IMR-90 (cell line): ENCODE data around the gene DKK3.

ENCODE experiments used
- POLR2A ChIP-seq: IDR thresholded peaks from 2 replicates; pipeline ENCODE4 v1.6.1; 2012; ENCODE audit warnings: mild to moderate bottlenecking, low read depth, low read length
- RAD21 ChIP-seq: IDR thresholded peaks from 2 replicates; pipeline ENCODE4 v1.6.1; 2012; ENCODE audit warnings: low read length, improper control_type of control experiment
- TF ChIP-seq, protein P1 (sequence below): conservative IDR thresholded peaks from 2 replicates; pipeline ENCODE4 v1.5.1; 2012; ENCODE audit warnings: mild to moderate bottlenecking, low read depth, low read length, improper control_type of control experiment

DNA sequence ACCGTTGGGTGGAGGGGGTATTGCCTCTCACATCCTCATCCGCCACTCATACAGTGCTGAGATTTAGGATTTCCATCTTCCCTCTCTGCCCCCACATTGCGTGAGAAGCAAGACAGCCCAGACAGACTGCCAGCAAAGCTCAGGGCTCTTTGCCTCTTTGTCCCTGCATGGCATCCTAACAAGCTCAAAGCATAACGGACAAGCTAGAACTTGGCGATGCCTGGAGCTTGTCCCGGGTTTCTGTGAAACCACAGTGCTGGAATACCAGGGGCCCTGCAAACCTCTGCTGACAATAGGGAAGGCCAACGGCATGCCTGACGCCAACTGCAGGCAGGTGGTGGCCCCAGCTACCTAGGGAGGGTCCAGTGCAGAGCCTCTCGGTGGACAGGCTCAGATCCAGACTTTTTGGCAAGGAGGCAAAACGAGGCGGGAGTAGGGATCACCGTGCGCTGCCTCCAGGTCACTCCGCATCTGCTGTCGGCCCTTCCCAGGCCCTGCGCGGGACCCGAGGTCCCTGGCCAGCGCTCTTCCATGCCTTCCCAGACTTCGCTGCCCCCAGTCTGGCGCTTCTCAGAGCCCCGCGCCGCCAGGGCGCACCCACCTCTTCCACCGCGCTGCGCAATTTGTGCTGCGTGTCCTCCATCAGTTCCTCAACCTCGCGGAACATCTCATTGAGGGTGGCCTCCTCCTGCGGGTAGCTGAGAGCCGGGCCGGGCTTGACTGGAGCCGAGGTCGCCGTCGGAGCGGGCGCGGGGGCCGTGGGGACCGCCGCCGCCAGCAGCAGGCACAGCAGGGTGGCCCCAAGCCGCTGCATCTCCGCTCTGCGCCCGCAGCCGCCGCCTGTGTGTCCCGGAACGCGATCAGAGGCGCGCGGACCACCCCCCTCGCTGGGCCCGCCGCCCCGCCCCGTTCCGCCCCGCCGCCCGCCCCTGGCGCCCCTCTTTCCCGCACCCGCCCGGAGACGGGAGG is at the start of gene DKK3:
- TF ChIP-seq, protein P1, sequence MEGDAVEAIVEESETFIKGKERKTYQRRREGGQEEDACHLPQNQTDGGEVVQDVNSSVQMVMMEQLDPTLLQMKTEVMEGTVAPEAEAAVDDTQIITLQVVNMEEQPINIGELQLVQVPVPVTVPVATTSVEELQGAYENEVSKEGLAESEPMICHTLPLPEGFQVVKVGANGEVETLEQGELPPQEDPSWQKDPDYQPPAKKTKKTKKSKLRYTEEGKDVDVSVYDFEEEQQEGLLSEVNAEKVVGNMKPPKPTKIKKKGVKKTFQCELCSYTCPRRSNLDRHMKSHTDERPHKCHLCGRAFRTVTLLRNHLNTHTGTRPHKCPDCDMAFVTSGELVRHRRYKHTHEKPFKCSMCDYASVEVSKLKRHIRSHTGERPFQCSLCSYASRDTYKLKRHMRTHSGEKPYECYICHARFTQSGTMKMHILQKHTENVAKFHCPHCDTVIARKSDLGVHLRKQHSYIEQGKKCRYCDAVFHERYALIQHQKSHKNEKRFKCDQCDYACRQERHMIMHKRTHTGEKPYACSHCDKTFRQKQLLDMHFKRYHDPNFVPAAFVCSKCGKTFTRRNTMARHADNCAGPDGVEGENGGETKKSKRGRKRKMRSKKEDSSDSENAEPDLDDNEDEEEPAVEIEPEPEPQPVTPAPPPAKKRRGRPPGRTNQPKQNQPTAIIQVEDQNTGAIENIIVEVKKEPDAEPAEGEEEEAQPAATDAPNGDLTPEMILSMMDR = no peak
- TF ChIP-seq POLR2A (no peak), RAD21 (0 out of 2 replicates have a peak, but pooled peaks have one; percentile 4)
